ENCODE measurements around the gene MAML2.

MAML2 gene

GRCh38 chr11:96222102-96222501 lies 120.9 kb downstream of the MAML2 start:
- peaks cover 19% of the 10 kb centered on the region for H3K4me1 ChIP-seq (ENCODE audit: low read length)
- no peak overlapping the region for H3K27ac ChIP-seq (ENCODE audit: low read length)
- no peaks in the 10 kb centered on the region for H3K9me2 ChIP-seq (replicated peaks; ENCODE audit: insufficient read depth, low read length)
- H2AFZ ChIP-seq (ENCODE audit: low read length): no peak overlapping the region
- no peaks in the 10 kb centered on the region for H3K36me3 ChIP-seq (replicated peaks; ENCODE audit: insufficient read depth, low read length)
- H3K4me2 ChIP-seq (ENCODE audit: low read depth, low read length): no peak overlapping the region
- H3K27me3 ChIP-seq (replicated peaks; ENCODE audit: insufficient read depth, low read length): no peaks in the 10 kb centered on the region
- H3K9ac ChIP-seq (ENCODE audit: low read length): no peak overlapping the region
- no peak for DNase-seq
- H3K79me2 ChIP-seq (ENCODE audit: low read length): peaks cover 57% of the 10 kb centered on the region
- H3K9me3 ChIP-seq (replicated peaks; ENCODE audit: insufficient read depth, low read length): no peaks in the 10 kb centered on the region
- peaks cover 5% of the 10 kb centered on the region; the same call in 1 of the 2 replicates for H3F3A ChIP-seq (ENCODE audit: insufficient read depth, low read length)
- no peak for TF ChIP-seq CTCF (IDR thresholded peaks at IDR 0.05; ENCODE audit: low read length)
- no peak for TF ChIP-seq EZH2 (optimal IDR thresholded peaks at IDR 0.05; ENCODE audit: low read depth, low read length)
- no peak for TF ChIP-seq EZH2phosphoT487 (IDR thresholded peaks at IDR 0.05; ENCODE audit: low read length)
- no peak overlapping the region for H3K4me3 ChIP-seq (ENCODE audit: low read length)
- no peaks in the 10 kb centered on the region for H4K20me1 ChIP-seq (ENCODE audit: insufficient read depth, low read length)

GRCh38 chr11:96221244-96222070 lies 121.5 kb downstream of the MAML2 start:
- Histone ChIP-seq H3K9ac (ENCODE audit: low read length) (no peak overlapping the region), H3K27ac (ENCODE audit: low read length) (no peak overlapping the region), H3K27me3 (replicated peaks; ENCODE audit: insufficient read depth, low read length) (no peaks in the 10 kb centered on the region), H4K20me1 (ENCODE audit: insufficient read depth, low read length) (no peaks in the 10 kb centered on the region), H3K4me1 (ENCODE audit: low read length) (peaks cover 25% of the 10 kb centered on the region), H3K9me3 (replicated peaks; ENCODE audit: insufficient read depth, low read length) (no peaks in the 10 kb centered on the region), H3K79me2 (ENCODE audit: low read length) (peaks cover 61% of the 10 kb centered on the region), H2AFZ (ENCODE audit: low read length) (no peak overlapping the region), H3K4me3 (ENCODE audit: low read length) (no peak overlapping the region), H3K36me3 (replicated peaks; ENCODE audit: insufficient read depth, low read length) (no peaks in the 10 kb centered on the region), H3F3A (ENCODE audit: insufficient read depth, low read length) (peaks cover 12% of the 10 kb centered on the region; the same call in 1 of the 2 replicates), H3K9me2 (replicated peaks; ENCODE audit: insufficient read depth, low read length) (no peaks in the 10 kb centered on the region), H3K4me2 (ENCODE audit: low read depth, low read length) (no peak overlapping the region)
- DNase-seq: no peak
- no peak for TF ChIP-seq CTCF (IDR thresholded peaks at IDR 0.05; ENCODE audit: low read length)
- no peak for TF ChIP-seq EZH2phosphoT487 (IDR thresholded peaks at IDR 0.05; ENCODE audit: low read length)
- no peak for TF ChIP-seq EZH2 (optimal IDR thresholded peaks at IDR 0.05; ENCODE audit: low read depth, low read length)

- TF ChIP-seq CTCF (IDR thresholded peaks at IDR 0.05; ENCODE audit: low read length): no peak
- no peak for TF ChIP-seq EZH2phosphoT487 (IDR thresholded peaks at IDR 0.05; ENCODE audit: low read length)
- no peak for TF ChIP-seq EZH2 (optimal IDR thresholded peaks at IDR 0.05; ENCODE audit: low read depth, low read length)
- H3K4me1 ChIP-seq (ENCODE audit: low read length): peaks cover 37% of the 10 kb centered on the region
- H3K27me3 ChIP-seq (replicated peaks; ENCODE audit: insufficient read depth, low read length): no peaks in the 10 kb centered on the region
- no peaks in the 10 kb centered on the region for H3K9me3 ChIP-seq (replicated peaks; ENCODE audit: insufficient read depth, low read length)
- H3K79me2 ChIP-seq (ENCODE audit: low read length): peaks cover 61% of the 10 kb centered on the region
- no peak overlapping the region for H3K27ac ChIP-seq (ENCODE audit: low read length)
- H3K9me2 ChIP-seq (replicated peaks; ENCODE audit: insufficient read depth, low read length): no peaks in the 10 kb centered on the region
- H4K20me1 ChIP-seq (ENCODE audit: insufficient read depth, low read length): no peaks in the 10 kb centered on the region
- DNase-seq: no peak
- no peak overlapping the region for H3K4me2 ChIP-seq (ENCODE audit: low read depth, low read length)
- H3F3A ChIP-seq (ENCODE audit: insufficient read depth, low read length): peaks cover 25% of the 10 kb centered on the region
- no peak overlapping the region for H2AFZ ChIP-seq (ENCODE audit: low read length)
- no peak overlapping the region for H3K9ac ChIP-seq (ENCODE audit: low read length)
- no peak overlapping the region for H3K4me3 ChIP-seq (ENCODE audit: low read length)
- H3K36me3 ChIP-seq (replicated peaks; ENCODE audit: insufficient read depth, low read length): no peaks in the 10 kb centered on the region
These were observed 122.9 kb downstream of the MAML2 start for GRCh38 chr11:96219981-96220623.

All from MM.1S (cell line).